Caco-2 (cell line): ENCODE measurements around the gene COL4A2. TPM values are rescaled to one million over a fixed set of nuclear protein-coding genes. Genes with fewer than 3 reads are reported as not detected.
A peak's percentile ranks its signal among the peaks of the same experiment; 100 is the strongest.

ENCODE experiments used
- BruUV-seq: library from RNA; stranded (reverse); fragments of 400-500 nt; replicated peaks from 2 replicates; lab custom pipeline; 2021; lab: Mats Ljungman, UMichigan
- CTCF ChIA-PET: fragments of 300-600 bp; sonication (Branson Sonifier 250); formaldehyde crosslinking; loops from one replicate; lab custom pipeline; 2022; ENCODE audit warnings: antibody characterized with exemption; lab: Charles Lee
- POLR2A ChIA-PET: fragments of 300-600 bp; sonication (Branson Sonifier 250); formaldehyde crosslinking; loops from one replicate; lab custom pipeline; 2022; ENCODE audit warnings: antibody characterized with exemption; lab: Charles Lee
- DNase-seq, 2 experiments: peaks; one replicate each; pipeline versions ENCODE4 v3.0.0 to v3.0.0-alpha.2; 2020 to 2022
- H3K27me3 ChIP-seq: replicated peaks from 2 replicates; pipeline ENCODE4 v1.6.0; 2011; ENCODE audit warnings: low read length; ENCODE audit not compliant: control insufficient read depth, insufficient read depth
- H3K36me3 ChIP-seq: 2 replicates; pipeline ENCODE4 v1.5.1; 2011; ENCODE audit warnings: low read length; ENCODE audit not compliant: control insufficient read depth, insufficient read depth
- H3K4me1 ChIP-seq: fragments of 250-450 bp; sonication (Bioruptor Pico); 2 replicates; pipeline ENCODE4 v1.5.1; 2020; ENCODE audit warnings: mild to moderate bottlenecking
- H3K4me3 ChIP-seq: 2 replicates; pipeline ENCODE4 v1.5.1; 2011; ENCODE audit warnings: low read depth, mild to moderate bottlenecking, control low read depth, low read length
- H3K9me3 ChIP-seq: fragments of 250-450 bp; sonication (Bioruptor Pico); 2 replicates; pipeline ENCODE4 v1.5.1; 2020; ENCODE audit warnings: mild to moderate bottlenecking, moderate library complexity
- H3K27ac Mint-ChIP-seq: one replicate; pipeline ENCODE4 v1.8.0; 2022; ENCODE audit warnings: mixed read lengths; ENCODE audit not compliant: unreplicated experiment
- H3K27me3 Mint-ChIP-seq: one replicate; pipeline ENCODE4 v1.8.0; 2022; ENCODE audit warnings: mixed read lengths; ENCODE audit not compliant: insufficient read depth, unreplicated experiment
- H3K36me3 Mint-ChIP-seq: one replicate; pipeline ENCODE4 v1.8.0; 2022; ENCODE audit warnings: mild to moderate bottlenecking, mixed read lengths; ENCODE audit not compliant: insufficient read depth, unreplicated experiment
- H3K4me1 Mint-ChIP-seq: one replicate; pipeline ENCODE4 v1.8.0; 2022; ENCODE audit warnings: low read depth, mixed read lengths; ENCODE audit not compliant: unreplicated experiment
- H3K4me3 Mint-ChIP-seq: one replicate; pipeline ENCODE4 v1.8.0; 2022; ENCODE audit warnings: mild to moderate bottlenecking, moderate library complexity, mixed read lengths; ENCODE audit not compliant: unreplicated experiment
- H3K9me3 Mint-ChIP-seq: one replicate; pipeline ENCODE4 v1.8.0; 2022; ENCODE audit warnings: mixed read lengths; ENCODE audit not compliant: unreplicated experiment
- intact Hi-C: fragments of 100-400 bp; cut with micrococcal nuclease; formaldehyde crosslinking; loops from one replicate; pipeline ENCODE4 v1.10.0; 2022; ENCODE audit not compliant: unreplicated experiment
- total RNA-seq: library from RNA; stranded (reverse); gene quantifications from 2 replicates; pipeline ENCODE4 v1.2.3, GENCODE V29; 2022
- TF ChIP-seq, protein P1 (sequence below), 2 experiments: fragments of 200-600 bp in 1 of 2; IDR thresholded peaks; 1 replicate in 1 of 2; 2 replicates in 1 of 2; pipeline versions ENCODE4 v1.5.1 to v1.8.0; 2011 to 2022; ENCODE audit warnings: antibody characterized with exemption in 1 of 2, control low read depth in 1 of 2, inconsistent platforms in 1 of 2, low read depth in 1 of 2, low read length in 1 of 2, mild to moderate bottlenecking in 1 of 2, moderate library complexity in 1 of 2; ENCODE audit not compliant: insufficient read depth in 1 of 2, severe bottlenecking in 1 of 2, unreplicated experiment in 1 of 2

Gene COL4A2
- total RNA-seq, 1 experiment from 2014 or later: 19.2 TPM

DNA sequence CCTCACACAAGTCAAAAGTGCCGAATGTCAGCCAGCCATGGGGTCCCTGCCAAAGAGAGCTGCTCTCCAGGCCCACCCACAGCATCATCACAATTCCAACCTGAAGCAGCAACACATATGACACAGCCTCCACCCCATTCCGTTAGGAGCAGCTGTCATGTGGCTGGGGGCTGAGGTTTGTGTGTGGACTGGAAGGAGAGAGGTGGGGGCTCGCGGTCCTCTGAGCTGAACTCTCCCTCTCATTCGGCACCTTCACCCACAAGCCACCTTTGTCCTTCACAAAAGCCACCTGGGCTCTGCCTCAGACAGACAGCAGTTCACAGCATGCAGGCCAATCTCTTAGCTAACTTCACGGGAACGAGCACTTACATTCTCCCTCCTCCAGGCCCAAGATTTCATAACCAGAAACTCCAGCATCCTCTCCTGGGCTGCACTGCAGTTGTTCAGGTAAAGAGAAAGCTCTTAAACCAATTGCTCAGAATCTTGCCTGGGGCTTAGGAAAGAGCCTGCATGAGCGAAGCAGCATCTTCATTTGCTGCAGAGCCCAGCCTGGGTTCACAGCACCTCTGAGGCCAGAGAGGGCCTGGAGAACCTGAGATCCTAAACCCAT lies 247.2 kb downstream of the COL4A2 start:
- DNase-seq: no peak
- no TSS peak for BruUV-seq
- Mint-ChIP-seq H3K36me3 (peaks cover 58% of the 10 kb centered on the region), H3K9me3 (no peaks in the 10 kb centered on the region), H3K27me3 (no peaks in the 10 kb centered on the region), H3K4me1 (peaks cover 38% of the 10 kb centered on the region), H3K4me3 (no peak overlapping the region), H3K27ac (peak overlapping the region; percentile 45)
- peaks cover 18% of the 10 kb centered on the region for H3K4me1 ChIP-seq
- POLR2A ChIA-PET: no interaction called here
- no peak overlapping the region for H3K4me3 ChIP-seq
- H3K36me3 ChIP-seq: peaks cover 8% of the 10 kb centered on the region
- TF ChIP-seq, protein P1, sequence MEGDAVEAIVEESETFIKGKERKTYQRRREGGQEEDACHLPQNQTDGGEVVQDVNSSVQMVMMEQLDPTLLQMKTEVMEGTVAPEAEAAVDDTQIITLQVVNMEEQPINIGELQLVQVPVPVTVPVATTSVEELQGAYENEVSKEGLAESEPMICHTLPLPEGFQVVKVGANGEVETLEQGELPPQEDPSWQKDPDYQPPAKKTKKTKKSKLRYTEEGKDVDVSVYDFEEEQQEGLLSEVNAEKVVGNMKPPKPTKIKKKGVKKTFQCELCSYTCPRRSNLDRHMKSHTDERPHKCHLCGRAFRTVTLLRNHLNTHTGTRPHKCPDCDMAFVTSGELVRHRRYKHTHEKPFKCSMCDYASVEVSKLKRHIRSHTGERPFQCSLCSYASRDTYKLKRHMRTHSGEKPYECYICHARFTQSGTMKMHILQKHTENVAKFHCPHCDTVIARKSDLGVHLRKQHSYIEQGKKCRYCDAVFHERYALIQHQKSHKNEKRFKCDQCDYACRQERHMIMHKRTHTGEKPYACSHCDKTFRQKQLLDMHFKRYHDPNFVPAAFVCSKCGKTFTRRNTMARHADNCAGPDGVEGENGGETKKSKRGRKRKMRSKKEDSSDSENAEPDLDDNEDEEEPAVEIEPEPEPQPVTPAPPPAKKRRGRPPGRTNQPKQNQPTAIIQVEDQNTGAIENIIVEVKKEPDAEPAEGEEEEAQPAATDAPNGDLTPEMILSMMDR (IDR thresholded peaks at IDR 0.05; ENCODE audit: insufficient read depth in 1 of 2, low read depth in 1 of 2, low read length in 1 of 2, severe bottlenecking in 1 of 2, unreplicated experiment in 1 of 2): no peak
- intact Hi-C loops: no loop called here
- H3K9me3 ChIP-seq: no peaks in the 10 kb centered on the region
- no peaks in the 10 kb centered on the region for H3K27me3 ChIP-seq
- CTCF ChIA-PET: no interaction called here

DNA sequence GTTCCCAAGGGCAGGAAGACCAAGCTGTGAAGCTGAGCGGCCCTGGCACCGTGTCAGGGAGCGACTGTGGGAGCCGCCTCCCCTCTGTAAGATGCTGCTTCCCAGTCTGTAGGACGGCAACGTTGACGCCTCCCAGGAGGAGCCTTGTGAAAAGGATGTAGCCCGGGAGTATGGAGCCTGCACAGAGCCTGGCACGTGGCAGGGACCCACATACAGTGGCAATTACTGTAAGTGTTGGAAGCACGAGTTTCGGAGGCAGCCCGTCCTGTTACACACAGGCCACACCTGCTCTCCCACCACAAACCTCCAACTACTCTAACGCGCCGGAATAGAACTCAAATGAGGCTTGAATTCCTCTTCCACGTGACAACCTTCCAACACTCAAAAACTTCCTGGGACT lies 247.9 kb downstream of the COL4A2 start:
- H3K27ac Mint-ChIP-seq: peak overlapping the region; percentile 69
- CTCF ChIA-PET: no interaction called here
- intact Hi-C loops: no loop called here

DNA sequence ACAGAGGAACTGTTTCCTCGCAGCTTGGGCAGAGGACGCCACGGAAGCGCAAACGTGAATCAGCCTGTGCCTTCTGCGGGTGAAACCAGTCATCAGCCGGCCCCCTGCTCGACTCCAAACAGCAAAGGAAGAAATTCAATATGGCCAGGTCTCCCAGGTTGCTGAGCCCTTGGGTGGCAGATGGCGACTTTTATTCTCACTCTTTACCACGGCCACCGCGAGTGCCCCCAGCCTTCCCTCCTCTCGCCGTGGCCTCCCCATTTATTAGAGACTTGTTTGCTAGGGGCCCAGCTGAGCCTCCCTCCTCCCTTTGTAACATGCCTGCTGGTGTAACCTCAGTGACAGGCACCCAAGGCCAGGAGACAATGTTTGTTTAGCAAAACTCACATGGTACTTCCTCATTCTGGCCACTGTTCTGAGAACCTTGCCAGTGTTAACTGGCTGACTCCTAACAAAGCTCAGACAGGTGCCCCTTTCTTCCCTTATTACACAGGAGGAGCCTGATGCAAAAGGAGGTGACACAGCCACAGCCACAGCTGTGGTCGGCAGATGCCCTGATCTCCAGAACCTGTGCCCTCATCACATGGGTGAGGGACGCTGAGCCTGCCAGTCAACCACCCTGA lies 248.6 kb downstream of the COL4A2 start:
- H3K36me3 Mint-ChIP-seq: peaks cover 61% of the 10 kb centered on the region
- peaks cover 6% of the 10 kb centered on the region for H3K36me3 ChIP-seq
- no peak for DNase-seq
- no peak overlapping the region for H3K4me3 ChIP-seq
- POLR2A ChIA-PET: interaction anchor here (1.4 kb wide), 1 partner anchor 100 kb away, joined by 5 read pairs; no protein-coding TSS in a partner anchor
- no TSS peak for BruUV-seq
- intact Hi-C loops: no loop called here
- no peaks in the 10 kb centered on the region for H3K27me3 Mint-ChIP-seq
- TF ChIP-seq, protein P1 (IDR thresholded peaks at IDR 0.05; ENCODE audit: insufficient read depth in 1 of 2, low read depth in 1 of 2, low read length in 1 of 2, severe bottlenecking in 1 of 2, unreplicated experiment in 1 of 2): no peak
- H3K9me3 Mint-ChIP-seq: no peaks in the 10 kb centered on the region
- H3K4me1 Mint-ChIP-seq: peaks cover 47% of the 10 kb centered on the region
- peak overlapping the region; percentile 69 for H3K27ac Mint-ChIP-seq
- H3K4me3 Mint-ChIP-seq: peak overlapping the region; percentile 29
- no peaks in the 10 kb centered on the region for H3K9me3 ChIP-seq
- H3K27me3 ChIP-seq: no peaks in the 10 kb centered on the region
- peaks cover 30% of the 10 kb centered on the region for H3K4me1 ChIP-seq
- CTCF ChIA-PET: interaction anchor here (1.2 kb wide), 1 partner anchor 100 kb away, joined by 6 read pairs; no protein-coding TSS in a partner anchor

More for the DNA sequence above, 247.9 kb downstream of the COL4A2 start:
- Histone ChIP-seq H3K36me3 (peaks cover 7% of the 10 kb centered on the region), H3K27me3 (no peaks in the 10 kb centered on the region), H3K4me3 (no peak overlapping the region), H3K4me1 (peaks cover 25% of the 10 kb centered on the region), H3K9me3 (no peaks in the 10 kb centered on the region)
- peaks cover 62% of the 10 kb centered on the region for H3K36me3 Mint-ChIP-seq
- H3K4me3 Mint-ChIP-seq: no peak overlapping the region
- BruUV-seq: no TSS peak
- no peaks in the 10 kb centered on the region for H3K9me3 Mint-ChIP-seq
- H3K4me1 Mint-ChIP-seq: peaks cover 45% of the 10 kb centered on the region
- TF ChIP-seq, protein P1 (IDR thresholded peaks at IDR 0.05; ENCODE audit: insufficient read depth in 1 of 2, low read depth in 1 of 2, low read length in 1 of 2, severe bottlenecking in 1 of 2, unreplicated experiment in 1 of 2): no peak
- H3K27me3 Mint-ChIP-seq: no peaks in the 10 kb centered on the region
- POLR2A ChIA-PET: no interaction called here
- no peak for DNase-seq
